ENCODE data around the gene BNIP5.

- TF ChIP-seq CTCF (IDR thresholded peaks at IDR 0.05) = no peak
- no peak for TF ChIP-seq POLR2A (IDR thresholded peaks at IDR 0.05)
These were observed 1.1 kb upstream of the BNIP5 start for GRCh38 chr6:36337814-36338213.
